NCI-H748 (cell line): Measurements from ENCODE around the gene OR2A1.
"Not testable (repeated sequence)": the region's sequence is repeated elsewhere in the genome, so short reads cannot be mapped to it uniquely, and the experiment has no call there.

Experiments
- DNase-seq: peaks from one replicate; lab custom pipeline; 2025; ENCODE audit not compliant: unreplicated experiment; lab: John Stamatoyannopoulos, UW

Gene OR2A1

GRCh38 chr7:144321677-144322206 lies 9.5 kb downstream of the OR2A1 start:
- DNase-seq: not testable (repeated sequence)

- not testable (repeated sequence) for DNase-seq
These were observed 11.1 kb downstream of the OR2A1 start for GRCh38 chr7:144323359-144323758.

- DNase-seq: not testable (repeated sequence)
These were observed 13.6 kb downstream of the OR2A1 start for GRCh38 chr7:144325868-144326267.

GRCh38 chr7:144330044-144330443 lies 17.8 kb downstream of the OR2A1 start:
- DNase-seq: not testable (repeated sequence)

- DNase-seq: not testable (repeated sequence)
These were observed 19.2 kb downstream of the OR2A1 start for GRCh38 chr7:144331221-144331995.

- not testable (repeated sequence) for DNase-seq
These were observed 19.7 kb downstream of the OR2A1 start for GRCh38 chr7:144331996-144332288.

GRCh38 chr7:144348625-144349024 lies 36.4 kb downstream of the OR2A1 start:
- not testable (repeated sequence) for DNase-seq

GRCh38 chr7:144351667-144352066 lies 39.4 kb downstream of the OR2A1 start:
- not testable (repeated sequence) for DNase-seq

GRCh38 chr7:144355176-144355822 lies 43.1 kb downstream of the OR2A1 start, which contains the start of gene ARHGEF5:
ARHGEF5 (plus strand) TSS chr7:144355402; CDS start chr7:144362670, 7,268 bp downstream.
- DNase-seq: not testable (repeated sequence)

GRCh38 chr7:144356185-144356584 lies 44.0 kb downstream of the OR2A1 start:
- DNase-seq: not testable (repeated sequence)

GRCh38 chr7:144356860-144357259 lies 44.6 kb downstream of the OR2A1 start:
- not testable (repeated sequence) for DNase-seq

- DNase-seq: not testable (repeated sequence)
These were observed 49.8 kb downstream of the OR2A1 start for GRCh38 chr7:144362061-144362460.

GRCh38 chr7:144365523-144365922 lies 53.3 kb downstream of the OR2A1 start:
- DNase-seq: not testable (repeated sequence)

GRCh38 chr7:144367250-144367649 lies 55.0 kb downstream of the OR2A1 start:
- DNase-seq: not testable (repeated sequence)

GRCh38 chr7:144369221-144369620 lies 57.0 kb downstream of the OR2A1 start:
- not testable (repeated sequence) for DNase-seq
